Spleen (tissue), 11 donors: ENCODE results near the gene HDAC4. TPM values are rescaled to one million over a fixed set of nuclear protein-coding genes. Genes with fewer than 3 reads are reported as not detected.

ENCODE experiments used
- DNase-seq: peaks from one replicate; pipeline ENCODE4 v3.0.0-alpha.2; 2020
- H3K27ac ChIP-seq, 8 donors: fragments of 200-600 bp; sonication (generic) in 7 of 8; 1 replicate in 4 of 8; 2 replicates in 4 of 8; pipeline versions ENCODE4 v1.5.0 to v1.8.0; 2016 to 2021; ENCODE audit warnings: inconsistent platforms in 4 of 8, mild to moderate bottlenecking in 4 of 8, moderate library complexity in 1 of 8
- H3K27me3 ChIP-seq, 7 donors: fragments of 200-600 bp; sonication (generic) in 6 of 7; replicated peaks in 1 of 7; 1 replicate in 4 of 7; 2 replicates in 3 of 7; pipeline versions ENCODE4 v1.5.0 to v1.8.0; 2016 to 2021; ENCODE audit warnings: inconsistent platforms in 3 of 7, mild to moderate bottlenecking in 1 of 7
- H3K36me3 ChIP-seq, 6 donors: fragments of 200-600 bp; sonication (generic) in 5 of 6; 1 replicate in 4 of 6; 2 replicates in 2 of 6; pipeline versions ENCODE4 v1.5.0 to v1.8.0; 2016 to 2021; ENCODE audit warnings: inconsistent platforms in 2 of 6
- H3K4me1 ChIP-seq, 6 donors: fragments of 200-600 bp; sonication (generic) in 5 of 6; 1 replicate in 3 of 6; 2 replicates in 3 of 6; pipeline versions ENCODE4 v1.5.0 to v1.8.0; 2016 to 2021; ENCODE audit warnings: inconsistent platforms in 3 of 6
- H3K4me3 ChIP-seq, 8 donors: fragments of 200-600 bp; sonication (generic) in 7 of 8; 1 replicate in 4 of 8; 2 replicates in 4 of 8; pipeline versions ENCODE4 v1.5.0 to v1.8.0; 2016 to 2021; ENCODE audit warnings: inconsistent platforms in 4 of 8, mild to moderate bottlenecking in 4 of 8, moderate library complexity in 2 of 8
- H3K9me3 ChIP-seq, 8 donors: fragments of 200-600 bp; sonication (generic) in 7 of 8; 1 replicate in 4 of 8; 2 replicates in 4 of 8; pipeline versions ENCODE4 v1.5.0 to v1.8.0; 2016 to 2021; ENCODE audit warnings: inconsistent platforms in 4 of 8
- CTCF ChIP-seq, 11 experiments: fragments of 200-600 bp in 7 of 11; fragments of 450-650 bp in 4 of 11; sonication (generic) in 4 of 11; IDR thresholded peaks in 8 of 11; conservative IDR thresholded peaks in 3 of 11; 1 replicate in 7 of 11; 2 replicates in 4 of 11; pipeline versions ENCODE4 v1.4.0 to v1.8.0; 2016 to 2021; ENCODE audit warnings: antibody characterized with exemption in 11 of 11, inconsistent platforms in 4 of 11, mild to moderate bottlenecking in 1 of 11
- POLR2A ChIP-seq, 3 donors: fragments of 450-650 bp; IDR thresholded peaks; one replicate each; pipeline ENCODE4 v1.5.1; 2017; ENCODE audit warnings: antibody characterized with exemption in 3 of 3, mild to moderate bottlenecking in 1 of 3
- POLR2AphosphoS5 ChIP-seq, 3 donors: sonication (generic); formaldehyde crosslinking; IDR thresholded peaks; one replicate each; pipeline ENCODE4 v1.5.1; 2017; ENCODE audit warnings: antibody characterized with exemption in 3 of 3
- WGBS, 5 donors: extraction: QIAGEN DNeasy Blood & Tissue Kit in 3 of 5; methylation state at CpG; one replicate each; pipeline versions ENCODE4 v1.1.5 to v1.1.7; 2013 to 2018; 5-methylcytosine and 5-hydroxymethylcytosine counted together
- intact Hi-C: fragments of 100-400 bp; cut with DNase I; formaldehyde crosslinking; loops from one replicate; pipeline ENCODE4 v1.15.0; 2023; ENCODE audit warnings: low total_unique reads
- polyA plus RNA-seq, 3 donors: library from polyadenylated mRNA; stranded (reverse); fragments of 200-250 nt; gene quantifications; one replicate each; pipeline ENCODE4 v1.2.1, GENCODE V29; 2013
- total RNA-seq, 7 donors: library from RNA; depleted of rRNA in 3 of 7; stranded (reverse); fragments of >200 nt in 3 of 7; fragmentation: NEBNext Ultra II Directional in 4 of 7; extraction: Animal tissue kit (Norgen Biotek cat#: 25700) in 4 of 7; gene quantifications; one replicate each; pipeline versions ENCODE4 v1.1.0 to v1.2.1, GENCODE V29; 2016 to 2021
- donor health status: healthy with polysubstance abuse.
- donor health status: DM: no; HTN: no; CAD: no; lungs with moderate emphysema.
- donor health status: DM: no; HTN: no; CAD: no.
- donor health status: Bipolar disorder and iron deficiency.
- donor health status: healthy.
- donor health status: DM: no; HTN: no; CAD: no.
- donor health status: DM: yes; HTN: yes; CAD: no.

HDAC4 gene
- total and polyA plus RNA-seq, 10 donors, result 3.2 to 122 (median 69.5) TPM

DNA sequence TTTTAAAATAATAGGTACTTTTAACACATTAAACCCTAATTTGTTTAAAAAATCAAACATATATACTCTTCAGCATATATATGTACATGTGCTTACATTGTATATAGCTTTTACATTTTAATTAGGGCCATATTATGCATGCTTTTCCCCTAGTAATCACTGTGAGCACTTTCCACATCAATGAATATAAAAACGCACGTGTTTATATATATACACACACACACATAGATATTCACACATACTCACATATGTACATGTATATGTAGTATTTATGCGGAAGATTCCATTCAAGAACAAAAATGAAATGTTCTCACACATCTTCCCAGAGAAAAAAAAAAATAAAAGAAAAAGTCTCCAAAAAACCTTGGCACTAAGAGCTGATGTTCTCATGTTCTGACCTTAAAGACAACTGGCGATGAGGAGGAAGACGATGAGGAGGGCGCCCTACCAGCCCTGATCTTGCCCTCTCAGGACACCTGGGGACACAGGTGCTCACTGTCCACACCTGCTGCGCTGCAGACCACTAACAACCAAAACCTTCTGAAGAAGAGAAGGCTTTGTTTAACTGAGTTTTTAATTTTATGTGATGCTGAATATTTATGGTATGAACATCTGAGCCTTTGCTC is 184.7 kb downstream of the HDAC4 start:
- Histone ChIP-seq H3K27me3 (no peaks in the 10 kb centered on the region), H3K4me1 (peaks cover 15 to 75% (median 52%) of the 10 kb centered on the region in 6 donors), H3K36me3 (peaks cover 0 to 16% (median 0%) of the 10 kb centered on the region in 6 donors), H3K4me3 (no peak overlapping the region), H3K9me3 (no peaks in the 10 kb centered on the region), H3K27ac (peak overlapping the region in 4 of 8 donors; percentile 54 to 63 (median 56))
- no peak for TF ChIP-seq POLR2AphosphoS5 (IDR thresholded peaks at IDR 0.05)
- no peak for TF ChIP-seq POLR2A (IDR thresholded peaks at IDR 0.05)
- TF ChIP-seq CTCF (IDR thresholded peaks at IDR 0.05 in 8 of 11, conservative IDR thresholded peaks at IDR 0.05 in 3 of 11), result no peak
- 81 to 89% (median 86%) methylated on average over 7 of the region's 7 CpGs for WGBS, 5 donors
- DNase-seq, result no peak
- intact Hi-C loops, result no loop called here

DNA sequence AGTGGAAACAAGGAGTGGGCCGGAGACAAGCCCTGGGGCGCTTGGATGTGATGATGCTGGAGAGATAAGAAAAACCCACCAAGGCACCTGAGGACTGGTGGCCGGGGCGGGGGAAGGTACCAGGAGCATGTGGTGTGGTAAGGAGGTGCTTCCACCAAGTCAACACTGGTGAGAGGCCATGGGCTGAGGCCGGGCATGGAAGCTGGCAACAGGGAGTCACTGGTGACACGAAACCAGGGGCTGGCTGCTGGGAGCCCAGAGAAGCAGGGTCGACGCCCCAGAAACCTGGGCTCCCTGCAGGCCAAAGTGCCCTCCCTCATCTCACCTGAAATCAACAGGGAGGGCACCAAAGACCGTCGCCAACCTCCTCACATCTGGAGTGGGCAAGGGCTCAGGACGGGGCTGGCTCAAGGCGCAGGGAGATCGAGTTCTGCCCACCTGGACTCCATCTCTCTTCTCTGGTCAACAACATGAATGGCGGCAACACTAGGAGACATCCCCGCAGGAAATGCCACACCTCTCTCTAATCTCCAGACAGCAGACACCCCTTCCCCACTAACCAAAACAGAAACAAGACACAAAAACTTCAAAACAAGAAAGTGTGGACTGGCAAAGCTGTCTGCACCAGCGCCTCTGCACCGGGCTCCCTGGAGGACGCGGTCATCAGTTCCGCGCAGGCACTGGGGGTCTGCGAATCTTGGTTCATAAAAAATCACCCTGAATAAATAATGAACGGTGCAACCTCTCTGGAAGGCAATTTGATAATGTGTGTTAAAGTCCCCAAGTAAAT is 185.5 kb downstream of the HDAC4 start:
- DNase-seq, result no peak
- Histone ChIP-seq H3K4me3 (no peak overlapping the region), H3K27me3 (no peaks in the 10 kb centered on the region), H3K36me3 (peaks cover 0 to 16% (median 0%) of the 10 kb centered on the region in 6 donors), H3K27ac (no peak overlapping the region), H3K4me1 (peaks cover 15 to 75% (median 50%) of the 10 kb centered on the region in 6 donors), H3K9me3 (no peaks in the 10 kb centered on the region)
- intact Hi-C loops, result no loop called here
- WGBS, 5 donors, result 94 to 98% (median 96%) methylated on average over 23 of the region's 23 CpGs
- no peak for TF ChIP-seq CTCF (IDR thresholded peaks at IDR 0.05 in 8 of 11, conservative IDR thresholded peaks at IDR 0.05 in 3 of 11)
- no peak for TF ChIP-seq POLR2A (IDR thresholded peaks at IDR 0.05)
- TF ChIP-seq POLR2AphosphoS5 (IDR thresholded peaks at IDR 0.05), result no peak

DNA sequence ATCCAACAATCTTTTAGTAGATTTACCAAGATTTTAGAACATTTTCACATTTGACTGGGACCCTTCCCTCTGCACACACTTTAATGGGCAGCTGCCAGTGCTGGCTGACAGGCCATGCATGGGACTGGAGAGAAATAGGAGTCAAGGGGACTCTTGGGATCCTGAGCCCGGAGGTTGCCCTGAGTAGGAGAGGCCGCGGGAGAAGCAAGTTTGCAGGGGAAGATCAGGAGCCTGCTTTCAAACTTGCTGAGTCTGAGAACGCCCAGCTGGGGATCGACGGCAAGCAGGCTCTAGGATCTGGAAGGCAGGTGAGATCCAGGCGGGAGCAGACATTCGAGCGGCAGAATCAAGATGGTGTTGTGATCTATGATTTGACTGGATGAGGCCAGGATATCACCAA is 186.1 kb downstream of the HDAC4 start:
- Histone ChIP-seq H3K9me3 (no peaks in the 10 kb centered on the region), H3K4me3 (no peak overlapping the region), H3K36me3 (peaks cover 0 to 16% (median 0%) of the 10 kb centered on the region in 6 donors), H3K4me1 (peaks cover 14 to 75% (median 48%) of the 10 kb centered on the region in 6 donors), H3K27ac (no peak overlapping the region), H3K27me3 (no peaks in the 10 kb centered on the region)
- TF ChIP-seq POLR2A (IDR thresholded peaks at IDR 0.05), result no peak
- no peak for TF ChIP-seq POLR2AphosphoS5 (IDR thresholded peaks at IDR 0.05)
- TF ChIP-seq CTCF (IDR thresholded peaks at IDR 0.05 in 8 of 11, conservative IDR thresholded peaks at IDR 0.05 in 3 of 11), result no peak
- intact Hi-C loops, result no loop called here
- 96 to 99% (median 96%) methylated on average over 9 of the region's 9 CpGs for WGBS, 5 donors
- no peak for DNase-seq

DNA sequence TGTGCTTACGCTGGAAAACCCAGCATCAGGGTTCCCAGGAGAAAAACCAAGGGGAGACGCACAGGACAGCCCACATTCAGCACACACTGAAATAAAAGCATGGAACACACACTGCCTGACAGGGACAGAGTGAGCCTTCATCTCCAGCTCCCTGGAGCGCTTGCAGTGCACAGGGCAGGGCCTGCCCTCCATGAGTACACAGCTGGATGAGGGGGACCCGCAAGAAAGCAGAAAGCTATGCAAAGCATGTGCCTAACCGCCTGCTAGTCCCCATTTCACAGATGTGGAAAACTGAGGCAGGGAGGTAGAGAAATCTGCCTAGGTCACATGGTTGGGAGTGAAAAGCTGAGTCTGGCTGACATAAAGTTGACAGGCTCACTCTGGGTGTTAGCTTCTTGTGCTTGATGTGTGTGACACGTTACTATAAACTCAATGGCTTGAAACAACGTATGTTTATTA is 187.1 kb downstream of the HDAC4 start:
- no peak for TF ChIP-seq POLR2AphosphoS5 (IDR thresholded peaks at IDR 0.05)
- TF ChIP-seq POLR2A (IDR thresholded peaks at IDR 0.05), result no peak
- TF ChIP-seq CTCF (IDR thresholded peaks at IDR 0.05 in 8 of 11, conservative IDR thresholded peaks at IDR 0.05 in 3 of 11), result no peak
- no peak for DNase-seq
- Histone ChIP-seq H3K9me3 (no peaks in the 10 kb centered on the region), H3K4me3 (no peak overlapping the region), H3K27ac (no peak overlapping the region), H3K27me3 (no peaks in the 10 kb centered on the region), H3K36me3 (peaks cover 0 to 16% (median 0%) of the 10 kb centered on the region in 6 donors), H3K4me1 (peaks cover 14 to 82% (median 48%) of the 10 kb centered on the region in 6 donors)
- WGBS, 5 donors, result 92 to 96% (median 95%) methylated on average over 6 to 7 of the region's 7 CpGs
- intact Hi-C loops, result no loop called here
